NT2/D1 (cell line): ENCODE data around the gene MBNL1.

Experiments
- SUZ12 ChIP-seq: IDR thresholded peaks from 2 replicates; pipeline ENCODE4 v1.6.1; 2011; ENCODE audit not compliant: insufficient read length, insufficient read depth; ENCODE audit errors: extremely low read depth
- ZNF274 ChIP-seq: IDR thresholded peaks from 2 replicates; pipeline ENCODE4 v1.6.1; 2011; ENCODE audit warnings: mild to moderate bottlenecking, low read depth, low read length

- no peak for TF ChIP-seq ZNF274
- no peak for TF ChIP-seq SUZ12
Measured at GRCh38 chr3:152298393-152299248, 29.9 kb downstream of the MBNL1 start.
